Testis (tissue), 3 donors: ENCODE results near the gene EDAR. TPM values are rescaled to one million over a fixed set of nuclear protein-coding genes. Genes with fewer than 3 reads are reported as not detected.

Experiments used
- DNase-seq: peaks from one replicate; pipeline ENCODE4 v3.0.0-alpha.2; 2019
- H3K27ac ChIP-seq, 2 donors: fragments of 200-600 bp; sonication (generic); one replicate each; pipeline ENCODE4 v1.5.1; 2019
- H3K27me3 ChIP-seq: fragments of 200-600 bp; sonication (generic); one replicate; pipeline ENCODE4 v1.5.1; 2019
- H3K36me3 ChIP-seq: fragments of 200-600 bp; sonication (generic); one replicate; pipeline ENCODE4 v1.5.1; 2017; ENCODE audit warnings: low read depth; ENCODE audit errors: missing control alignments
- H3K4me1 ChIP-seq: fragments of 200-600 bp; sonication (generic); one replicate; pipeline ENCODE4 v1.5.1; 2019
- H3K4me3 ChIP-seq, 2 donors: fragments of 200-600 bp; sonication (generic); one replicate each; pipeline ENCODE4 v1.5.1; 2017 to 2019
- H3K9me3 ChIP-seq: fragments of 200-600 bp; sonication (generic); one replicate; pipeline ENCODE4 v1.5.1; 2017
- POLR2A ChIP-seq: fragments of 450-650 bp; IDR thresholded peaks from one replicate; pipeline ENCODE4 v1.6.1; 2017; ENCODE audit warnings: antibody characterized with exemption, mild to moderate bottlenecking, moderate library complexity
- WGBS, 2 donors: methylation state at CpG; one replicate each; pipeline ENCODE4 v1.1.5; 2018; 5-methylcytosine and 5-hydroxymethylcytosine counted together
- intact Hi-C: fragments of 100-400 bp; cut with DNase I; formaldehyde crosslinking; loops from one replicate; pipeline ENCODE4 v1.15.1; 2023; ENCODE audit warnings: low total_unique reads
- polyA plus RNA-seq: library from polyadenylated mRNA; stranded (reverse); fragments of 350-450 nt; fragmentation: Illumina TruSeq; extraction: RNeasy Lipid Tissue Mini Kit (QIAGEN cat#74804); gene quantifications from one replicate; pipeline ENCODE4 v1.2.3, GENCODE V29; 2014; ENCODE audit warnings: low read depth, low replicate concordance; ENCODE audit not compliant: insufficient read depth
- total RNA-seq, 2 donors: library from RNA; depleted of rRNA; stranded (reverse); fragments of >200 nt; gene quantifications; one replicate each; pipeline ENCODE4 v1.2.3, GENCODE V29; 2016
- TF ChIP-seq, protein P1 (sequence below), 3 experiments: fragments of 450-650 bp in 2 of 3; fragments of 200-600 bp in 1 of 3; sonication (generic) in 1 of 3; IDR thresholded peaks; one replicate each; pipeline ENCODE4 v1.5.1; 2016 to 2019; ENCODE audit warnings: antibody characterized with exemption in 3 of 3, mild to moderate bottlenecking in 2 of 3, moderate library complexity in 1 of 3

The EDAR gene
- total and polyA plus RNA-seq, 3 donors from 2014 or later: 0.30 to 0.74 (median 0.39) TPM

DNA sequence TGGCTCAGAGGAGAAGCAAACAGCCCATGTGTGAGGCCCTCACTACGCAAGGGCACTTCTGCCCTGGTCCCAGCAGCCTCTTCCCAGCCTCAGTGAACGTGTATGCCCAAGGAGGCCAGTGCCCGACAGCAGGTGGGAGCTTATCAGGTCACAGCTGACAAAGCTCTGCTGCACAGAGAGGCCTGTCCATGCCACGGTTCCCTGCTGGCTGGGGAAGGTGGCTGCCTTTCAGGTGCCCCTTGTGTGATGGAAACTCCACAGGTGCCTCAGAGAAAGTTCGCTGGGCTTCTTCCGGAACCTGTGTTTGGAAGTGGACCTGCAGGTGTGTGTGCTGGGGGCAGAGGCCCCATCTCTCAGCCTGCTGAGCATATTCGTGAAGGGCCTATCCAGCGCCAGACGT lies 47.3 kb downstream of the EDAR start:
- WGBS, 2 donors: 92 to 100% methylated on average over 1 to 9 of the region's 9 CpGs
- no peak for DNase-seq
- intact Hi-C loops: no loop called here
- Histone ChIP-seq H3K4me1 (peaks cover 7% of the 10 kb centered on the region), H3K4me3 (no peak overlapping the region), H3K27me3 (no peaks in the 10 kb centered on the region), H3K9me3 (no peaks in the 10 kb centered on the region), H3K36me3 (no peaks in the 10 kb centered on the region), H3K27ac (no peak overlapping the region)
- no peak for TF ChIP-seq POLR2A
- TF ChIP-seq, protein P1, sequence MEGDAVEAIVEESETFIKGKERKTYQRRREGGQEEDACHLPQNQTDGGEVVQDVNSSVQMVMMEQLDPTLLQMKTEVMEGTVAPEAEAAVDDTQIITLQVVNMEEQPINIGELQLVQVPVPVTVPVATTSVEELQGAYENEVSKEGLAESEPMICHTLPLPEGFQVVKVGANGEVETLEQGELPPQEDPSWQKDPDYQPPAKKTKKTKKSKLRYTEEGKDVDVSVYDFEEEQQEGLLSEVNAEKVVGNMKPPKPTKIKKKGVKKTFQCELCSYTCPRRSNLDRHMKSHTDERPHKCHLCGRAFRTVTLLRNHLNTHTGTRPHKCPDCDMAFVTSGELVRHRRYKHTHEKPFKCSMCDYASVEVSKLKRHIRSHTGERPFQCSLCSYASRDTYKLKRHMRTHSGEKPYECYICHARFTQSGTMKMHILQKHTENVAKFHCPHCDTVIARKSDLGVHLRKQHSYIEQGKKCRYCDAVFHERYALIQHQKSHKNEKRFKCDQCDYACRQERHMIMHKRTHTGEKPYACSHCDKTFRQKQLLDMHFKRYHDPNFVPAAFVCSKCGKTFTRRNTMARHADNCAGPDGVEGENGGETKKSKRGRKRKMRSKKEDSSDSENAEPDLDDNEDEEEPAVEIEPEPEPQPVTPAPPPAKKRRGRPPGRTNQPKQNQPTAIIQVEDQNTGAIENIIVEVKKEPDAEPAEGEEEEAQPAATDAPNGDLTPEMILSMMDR (IDR thresholded peaks at IDR 0.05): no peak

DNA sequence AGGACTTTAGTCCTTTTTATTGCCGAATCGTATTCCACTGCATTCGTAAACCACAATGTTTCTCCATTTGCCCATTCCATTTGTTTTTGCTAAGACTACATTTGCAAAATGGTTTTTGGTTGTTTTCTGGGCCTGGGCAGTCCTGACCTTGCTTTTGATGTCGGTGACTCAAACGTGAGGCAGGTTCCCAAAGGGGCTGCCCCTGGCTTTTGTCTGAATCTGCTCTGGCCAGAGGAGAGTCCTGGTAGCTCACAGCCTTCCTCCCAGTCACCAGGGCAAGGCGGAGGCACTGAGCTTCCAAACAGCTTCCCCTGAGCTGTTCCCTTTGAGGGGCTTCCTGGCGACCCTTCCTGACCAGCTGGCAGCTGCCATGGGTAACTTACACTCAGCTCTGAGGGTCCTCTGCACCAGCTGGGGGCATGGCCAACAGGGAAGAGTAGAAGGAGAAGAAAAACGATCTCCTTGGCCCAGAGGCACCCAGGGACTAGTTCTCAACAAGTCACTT lies 47.8 kb downstream of the EDAR start:
- Histone ChIP-seq H3K27me3 (no peaks in the 10 kb centered on the region), H3K4me1 (peaks cover 7% of the 10 kb centered on the region), H3K9me3 (no peaks in the 10 kb centered on the region), H3K27ac (no peak overlapping the region), H3K36me3 (no peaks in the 10 kb centered on the region), H3K4me3 (no peak overlapping the region)
- TF ChIP-seq, protein P1 (IDR thresholded peaks at IDR 0.05): no peak
- no peak for TF ChIP-seq POLR2A
- WGBS, 2 donors: 93 to 96% methylated on average over 7 to 8 of the region's 8 CpGs
- DNase-seq: no peak
- intact Hi-C loops: no loop called here

DNA sequence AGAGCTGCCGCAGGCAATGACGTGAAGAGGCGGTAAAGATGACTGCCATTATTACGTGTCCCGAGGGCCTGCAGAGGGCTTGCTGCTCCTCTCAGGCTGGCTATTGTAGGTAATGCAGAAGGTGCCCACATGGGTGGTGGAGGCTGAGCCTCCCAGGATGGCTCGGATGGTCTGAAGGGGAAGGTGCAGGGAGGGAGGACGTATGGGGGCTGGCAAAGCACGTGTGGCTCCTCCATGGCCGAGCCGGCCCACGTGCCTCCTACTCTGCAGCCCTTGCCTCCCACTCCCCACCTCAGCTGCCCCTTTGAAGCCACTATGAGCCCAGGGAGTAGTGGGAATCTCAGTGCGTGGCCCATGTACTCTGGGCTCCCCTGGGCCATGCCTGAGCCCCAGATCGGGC lies 48.9 kb downstream of the EDAR start:
- no peak for DNase-seq
- Histone ChIP-seq H3K9me3 (no peaks in the 10 kb centered on the region), H3K36me3 (no peaks in the 10 kb centered on the region)

DNA sequence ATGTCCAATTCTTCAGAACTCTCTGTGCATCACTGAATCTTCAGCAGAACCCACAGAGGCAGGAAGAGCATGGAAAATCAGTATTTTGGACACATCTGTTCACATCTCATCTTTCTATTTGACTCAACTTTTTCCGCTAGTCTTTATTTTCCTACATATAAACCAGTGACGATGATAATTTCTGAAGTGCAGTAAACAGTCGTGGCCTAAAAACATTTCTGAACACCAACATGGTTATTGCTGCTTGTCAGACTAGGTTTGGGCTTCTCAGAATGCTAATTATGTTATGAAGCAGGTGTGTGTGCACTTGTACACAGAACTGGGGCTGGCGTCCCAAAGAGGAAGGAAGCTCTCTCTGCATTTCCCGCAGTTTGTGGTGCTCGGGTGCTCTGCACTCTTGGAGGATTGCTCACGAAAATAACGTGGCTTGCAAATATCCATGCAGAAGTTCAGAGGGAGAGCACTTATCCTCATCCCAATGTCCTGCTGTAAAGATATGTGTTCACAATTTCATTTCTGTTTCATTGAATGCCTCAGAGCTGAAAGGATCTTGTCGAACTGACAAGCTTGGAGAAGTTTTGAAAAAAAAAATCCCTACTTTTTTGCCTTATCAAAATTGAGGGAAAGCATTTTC lies 50.8 kb downstream of the EDAR start:
- Histone ChIP-seq H3K4me3 (no peak overlapping the region), H3K27me3 (no peaks in the 10 kb centered on the region), H3K4me1 (peaks cover 3% of the 10 kb centered on the region), H3K27ac (no peak overlapping the region), H3K9me3 (no peaks in the 10 kb centered on the region), H3K36me3 (no peaks in the 10 kb centered on the region)
- no peak for TF ChIP-seq POLR2A
- TF ChIP-seq, protein P1 (IDR thresholded peaks at IDR 0.05): no peak
- intact Hi-C loops: no loop called here
- 63 to 75% methylated on average over 9 of the region's 9 CpGs for WGBS, 2 donors
- DNase-seq: no peak

More for the DNA sequence above, 48.9 kb downstream of the EDAR start:
- H3K4me1 ChIP-seq: peaks cover 7% of the 10 kb centered on the region
- TF ChIP-seq, protein P1 (IDR thresholded peaks at IDR 0.05): no peak
- TF ChIP-seq POLR2A: no peak
- intact Hi-C loops: no loop called here
- 87 to 88% methylated on average over 7 to 13 of the region's 13 CpGs for WGBS, 2 donors
- H3K4me3 ChIP-seq: no peak overlapping the region
- no peaks in the 10 kb centered on the region for H3K27me3 ChIP-seq
- no peak overlapping the region for H3K27ac ChIP-seq
